HG02571 (cell line): ENCODE data around the gene GPR37.

Source experiments
- ATAC-seq: cut with Tn5 transposase; IDR thresholded peaks from one replicate; pipeline ENCODE4 v1.9.1; 2021; ENCODE audit warnings: mild to moderate bottlenecking, moderate library complexity; ENCODE audit not compliant: unreplicated experiment

Gene GPR37

DNA sequence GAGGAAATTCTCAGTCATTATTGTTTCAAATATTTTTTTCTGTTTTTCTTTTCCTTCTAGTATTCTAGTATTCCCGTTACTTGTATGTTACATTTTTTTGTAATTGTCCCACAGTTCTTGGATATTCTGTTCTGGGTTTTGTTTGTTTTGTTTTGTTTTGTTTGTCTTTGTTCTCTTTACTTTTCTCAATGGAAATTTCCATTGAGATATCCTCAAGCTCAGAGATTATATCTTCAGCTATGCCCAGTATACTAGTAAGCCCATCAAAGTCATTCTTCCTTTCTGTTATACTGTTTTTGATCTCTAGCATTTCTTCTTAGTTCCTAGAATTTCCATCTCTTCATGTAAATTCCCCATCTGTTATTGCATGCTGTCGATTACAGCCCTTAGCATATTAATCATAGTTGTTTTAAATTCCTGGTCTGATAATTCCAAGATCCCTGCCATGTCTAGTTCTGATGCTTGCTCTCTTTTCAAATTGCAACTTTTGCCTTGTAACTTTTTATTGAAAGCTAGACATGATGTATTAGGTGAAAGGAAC, 27.8 kb downstream of the GPR37 start:
- ATAC-seq, result no peak

GRCh38 chr7:124728610-124729009, 37.0 kb downstream of the GPR37 start:
- no peak for ATAC-seq

- ATAC-seq, result no peak
Measured at GRCh38 chr7:124724507-124725192, 40.9 kb downstream of the GPR37 start.

- ATAC-seq, result no peak
Measured at GRCh38 chr7:124724079-124724478, 41.5 kb downstream of the GPR37 start.

- ATAC-seq, result no peak
Measured at GRCh38 chr7:124723012-124723411, 42.6 kb downstream of the GPR37 start.

- ATAC-seq, result no peak
Measured at GRCh38 chr7:124722292-124722691, 43.3 kb downstream of the GPR37 start.

DNA sequence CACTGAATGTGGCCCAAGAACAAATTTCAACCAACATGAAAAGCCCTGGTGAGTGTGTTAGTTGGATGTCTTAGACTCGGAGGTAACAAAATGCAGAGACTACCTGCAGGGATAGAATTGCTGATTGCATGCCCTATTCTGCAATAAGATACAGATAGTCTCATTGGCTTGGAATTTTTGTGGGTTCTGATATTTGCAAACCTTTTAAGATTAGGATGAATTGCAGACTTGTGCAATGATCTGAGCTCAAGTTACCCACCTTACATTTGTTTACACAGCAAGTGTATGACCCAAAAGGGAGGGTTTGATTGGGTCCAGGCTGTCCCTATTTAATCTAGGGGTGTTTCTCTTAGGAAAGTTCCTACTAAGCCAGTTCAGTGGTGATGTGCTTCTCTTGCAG, 45.4 kb downstream of the GPR37 start:
- no peak for ATAC-seq

- ATAC-seq, result no peak
Measured at GRCh38 chr7:124718032-124718766, 47.4 kb downstream of the GPR37 start.

DNA sequence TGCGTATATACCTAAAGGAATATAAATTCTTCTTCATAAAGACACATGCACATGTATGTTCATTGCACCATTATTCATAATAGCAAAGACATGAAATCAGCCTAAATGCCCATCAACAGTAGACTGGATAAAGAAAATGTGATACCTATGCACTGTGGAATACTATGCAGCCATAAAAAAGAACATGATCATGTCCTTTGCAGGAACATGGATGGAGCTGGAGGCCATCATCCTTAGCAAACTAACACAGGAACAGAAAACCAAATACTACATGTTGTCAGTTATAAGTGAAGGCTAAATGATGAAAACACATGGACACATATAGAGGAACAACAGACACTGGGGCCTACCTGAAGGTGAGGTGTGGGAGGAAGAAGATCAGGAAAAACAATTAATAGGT, 48.7 kb downstream of the GPR37 start:
- ATAC-seq, result no peak

DNA sequence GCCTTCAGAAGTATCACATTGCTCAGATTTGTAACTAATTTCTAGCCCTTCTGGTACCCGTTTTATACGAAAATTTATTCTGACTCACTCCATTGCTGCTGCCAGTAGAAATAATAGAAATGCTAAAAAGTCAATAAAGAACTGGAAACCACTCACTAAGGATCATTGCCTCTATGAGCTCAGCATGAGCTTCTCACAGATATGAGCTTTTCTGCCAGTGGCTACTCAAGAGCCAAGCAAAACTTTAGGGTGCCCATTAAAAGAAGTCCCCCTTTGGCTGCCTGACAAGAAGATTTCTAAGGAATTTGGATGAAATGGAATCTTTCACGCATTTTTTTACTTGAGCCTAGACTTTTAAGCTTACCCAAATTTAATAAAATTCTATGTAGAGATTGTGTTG, 52.5 kb downstream of the GPR37 start:
- ATAC-seq, result no peak

- no peak for ATAC-seq
Measured at GRCh38 chr7:124712017-124712416, 53.6 kb downstream of the GPR37 start.

- no peak for ATAC-seq
Measured at GRCh38 chr7:124702385-124702784, 63.2 kb downstream of the GPR37 start.

- no peak for ATAC-seq
Measured at GRCh38 chr7:124701955-124702354, 63.6 kb downstream of the GPR37 start.

DNA sequence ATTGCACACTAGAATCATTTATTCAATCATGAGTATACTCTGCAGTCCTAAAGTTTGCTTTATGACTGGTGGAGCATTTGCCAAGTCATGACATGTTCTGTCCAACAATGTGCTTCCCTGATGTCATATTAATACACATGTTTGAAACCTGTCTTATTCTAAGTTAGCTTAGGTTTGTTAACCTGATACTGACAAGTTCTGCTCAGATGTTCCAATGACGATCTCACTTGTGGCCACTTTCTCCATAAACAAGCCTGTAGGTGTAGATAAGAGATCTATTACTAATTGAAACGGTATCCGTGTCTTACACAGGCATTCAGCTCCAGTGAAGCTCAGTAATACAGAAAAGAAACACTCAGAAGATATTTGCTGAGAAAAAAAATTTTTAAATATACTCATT, 64.9 kb downstream of the GPR37 start:
- ATAC-seq, result no peak

DNA sequence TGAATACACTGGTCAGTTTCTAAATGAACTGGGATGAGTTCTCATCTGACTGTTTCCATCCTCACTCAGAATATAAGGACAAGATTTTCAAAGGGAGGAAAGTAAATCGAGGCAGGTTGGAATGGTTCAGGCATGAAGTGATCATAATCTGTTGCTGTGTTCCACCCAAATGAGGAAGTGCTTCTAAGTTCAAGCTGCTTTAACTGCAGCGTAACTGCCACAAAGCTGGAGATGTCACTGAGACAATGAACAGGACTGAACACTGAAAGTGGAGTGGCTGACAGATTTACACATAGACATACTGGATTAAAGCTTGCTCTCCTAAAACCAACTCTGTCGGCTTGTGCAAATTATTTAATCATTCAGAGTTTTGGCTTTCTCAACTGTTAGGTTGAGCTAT, 66.6 kb downstream of the GPR37 start:
- ATAC-seq, result no peak

- no peak for ATAC-seq
Measured at GRCh38 chr7:124697746-124698145, 67.8 kb downstream of the GPR37 start.
